Prostate gland (tissue), 2 donors: ENCODE results near the gene PPP1R12B. TPM values are rescaled to one million over a fixed set of nuclear protein-coding genes. Genes with fewer than 3 reads are reported as not detected.
"Not testable (repeated sequence)": the region's sequence is repeated elsewhere in the genome, so short reads cannot be mapped to it uniquely, and the experiment has no call there.

Experiments
- DNase-seq: peaks from one replicate; pipeline ENCODE4 v3.0.0-alpha.2; 2019; ENCODE audit warnings: low spot score
- H3K27ac ChIP-seq, 2 donors: fragments of 200-600 bp; sonication (generic); 2 replicates each; pipeline ENCODE4 v1.5.1; 2017 to 2019
- H3K27me3 ChIP-seq: fragments of 200-600 bp; sonication (generic); replicated peaks from 2 replicates; pipeline ENCODE4 v1.5.1; 2019; ENCODE audit not compliant: insufficient read depth
- H3K36me3 ChIP-seq, 2 donors: fragments of 200-600 bp; sonication (generic); 1 replicate in 1 of 2; 2 replicates in 1 of 2; pipeline versions ENCODE4 v1.5.1 to v1.8.1; 2017 to 2019
- H3K4me1 ChIP-seq: fragments of 200-600 bp; sonication (generic); replicated peaks from 2 replicates; pipeline ENCODE4 v1.5.1; 2019
- H3K4me3 ChIP-seq, 2 donors: fragments of 200-600 bp; sonication (generic); 2 replicates each; pipeline ENCODE4 v1.5.1; 2017 to 2019
- H3K9me3 ChIP-seq: fragments of 200-600 bp; sonication (generic); 2 replicates; pipeline ENCODE4 v1.5.1; 2017
- POLR2A ChIP-seq: fragments of 450-650 bp; IDR thresholded peaks from one replicate; pipeline ENCODE4 v1.6.1; 2016; ENCODE audit warnings: antibody characterized with exemption, mild to moderate bottlenecking
- POLR2AphosphoS5 ChIP-seq: sonication (generic); formaldehyde crosslinking; IDR thresholded peaks from one replicate; pipeline ENCODE4 v1.6.1; 2017; ENCODE audit warnings: antibody characterized with exemption
- WGBS: methylation state at CpG from one replicate; pipeline ENCODE4 v1.1.5; 2018; 5-methylcytosine and 5-hydroxymethylcytosine counted together
- intact Hi-C: fragments of 100-400 bp; cut with DNase I; formaldehyde crosslinking; loops from one replicate; pipeline ENCODE4 v1.14.2; 2022
- total RNA-seq, 2 donors: library from RNA; depleted of rRNA; stranded (reverse); fragments of >200 nt; gene quantifications; one replicate each; pipeline ENCODE4 v1.1.0, GENCODE V29; 2016
- TF ChIP-seq, protein P1 (sequence below), 4 experiments: fragments of 200-600 bp in 2 of 4; fragments of 450-650 bp in 2 of 4; sonication (generic) in 2 of 4; IDR thresholded peaks; 1 replicate in 3 of 4; 2 replicates in 1 of 4; pipeline ENCODE4 v1.5.1; 2016 to 2019; ENCODE audit warnings: antibody characterized with exemption in 4 of 4, mild to moderate bottlenecking in 2 of 4, moderate library complexity in 2 of 4

Gene PPP1R12B
- total RNA-seq, 2 donors from 2014 or later = 116 to 179 TPM

DNA sequence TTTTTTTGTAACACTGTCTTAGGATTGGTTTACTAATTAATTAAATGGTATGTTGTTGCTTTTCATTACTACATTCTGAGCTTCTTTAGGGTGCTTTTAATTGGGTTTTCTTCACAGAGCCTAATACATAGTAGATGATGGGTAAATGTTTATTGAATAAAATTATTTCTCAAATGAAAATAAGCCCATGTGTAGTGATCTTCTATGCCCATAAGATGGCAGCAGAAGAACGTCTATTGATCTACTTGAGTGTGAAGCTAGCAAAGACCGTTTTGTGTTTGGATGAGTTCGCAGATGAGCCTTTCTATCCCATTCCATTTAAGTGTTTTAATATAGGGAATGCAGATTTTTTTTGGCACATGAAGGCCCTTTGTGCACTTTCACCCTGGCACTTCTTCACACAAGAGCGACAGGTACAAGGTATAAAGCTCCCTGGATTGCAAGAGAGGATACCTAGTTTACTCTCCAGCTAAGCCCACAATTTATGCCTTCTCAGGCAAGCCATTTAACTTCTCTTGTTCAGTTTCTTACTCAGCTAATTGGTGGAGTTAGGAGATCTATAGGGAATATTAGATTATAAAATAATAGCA, 115.7 kb downstream of the PPP1R12B start:
- H3K36me3 ChIP-seq, H3K27me3 ChIP-seq, H3K4me1 ChIP-seq, H3K4me3 ChIP-seq, H3K9me3 ChIP-seq: not testable (repeated sequence)
- TF ChIP-seq, protein P1, sequence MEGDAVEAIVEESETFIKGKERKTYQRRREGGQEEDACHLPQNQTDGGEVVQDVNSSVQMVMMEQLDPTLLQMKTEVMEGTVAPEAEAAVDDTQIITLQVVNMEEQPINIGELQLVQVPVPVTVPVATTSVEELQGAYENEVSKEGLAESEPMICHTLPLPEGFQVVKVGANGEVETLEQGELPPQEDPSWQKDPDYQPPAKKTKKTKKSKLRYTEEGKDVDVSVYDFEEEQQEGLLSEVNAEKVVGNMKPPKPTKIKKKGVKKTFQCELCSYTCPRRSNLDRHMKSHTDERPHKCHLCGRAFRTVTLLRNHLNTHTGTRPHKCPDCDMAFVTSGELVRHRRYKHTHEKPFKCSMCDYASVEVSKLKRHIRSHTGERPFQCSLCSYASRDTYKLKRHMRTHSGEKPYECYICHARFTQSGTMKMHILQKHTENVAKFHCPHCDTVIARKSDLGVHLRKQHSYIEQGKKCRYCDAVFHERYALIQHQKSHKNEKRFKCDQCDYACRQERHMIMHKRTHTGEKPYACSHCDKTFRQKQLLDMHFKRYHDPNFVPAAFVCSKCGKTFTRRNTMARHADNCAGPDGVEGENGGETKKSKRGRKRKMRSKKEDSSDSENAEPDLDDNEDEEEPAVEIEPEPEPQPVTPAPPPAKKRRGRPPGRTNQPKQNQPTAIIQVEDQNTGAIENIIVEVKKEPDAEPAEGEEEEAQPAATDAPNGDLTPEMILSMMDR (IDR thresholded peaks at IDR 0.05) = peak in 3 of 4 experiments; percentile 46 to 79 (median 66)
- WGBS = 28% methylated on average over 4 of the region's 4 CpGs
- intact Hi-C loops = loop anchor here (5.0 kb wide), 1 partner anchor 253 kb away; no protein-coding TSS in a partner anchor
- peak; percentile 24 for DNase-seq
- H3K27ac ChIP-seq = peak overlapping the region in 1 of 2 donors; percentile 3

GRCh38 chr1:202465644-202466270, 117.3 kb downstream of the PPP1R12B start:
- DNase-seq, H3K4me1 ChIP-seq, H3K4me3 ChIP-seq, H3K27ac ChIP-seq, H3K9me3 ChIP-seq, H3K36me3 ChIP-seq, H3K27me3 ChIP-seq: not testable (repeated sequence)
- 73% methylated on average over 3 of the region's 3 CpGs for WGBS
- intact Hi-C loops = loop anchor here (5.0 kb wide), 1 partner anchor 137 kb away; no protein-coding TSS in a partner anchor

GRCh38 chr1:202466339-202466738, 117.8 kb downstream of the PPP1R12B start:
- not testable (repeated sequence) for H3K36me3 ChIP-seq, H3K9me3 ChIP-seq, DNase-seq, H3K27ac ChIP-seq, H3K4me1 ChIP-seq, H3K27me3 ChIP-seq, H3K4me3 ChIP-seq
- intact Hi-C loops = loop anchor here (5.0 kb wide), 1 partner anchor 136 kb away; no protein-coding TSS in a partner anchor

GRCh38 chr1:202467381-202467780, 118.9 kb downstream of the PPP1R12B start:
- not testable (repeated sequence) for DNase-seq, H3K27ac ChIP-seq, H3K36me3 ChIP-seq, H3K4me1 ChIP-seq, H3K9me3 ChIP-seq, H3K4me3 ChIP-seq, H3K27me3 ChIP-seq
- 100% methylated on average over 3 of the region's 3 CpGs for WGBS
- intact Hi-C loops = loop anchor here (5.0 kb wide), 1 partner anchor 135 kb away; no protein-coding TSS in a partner anchor

DNA sequence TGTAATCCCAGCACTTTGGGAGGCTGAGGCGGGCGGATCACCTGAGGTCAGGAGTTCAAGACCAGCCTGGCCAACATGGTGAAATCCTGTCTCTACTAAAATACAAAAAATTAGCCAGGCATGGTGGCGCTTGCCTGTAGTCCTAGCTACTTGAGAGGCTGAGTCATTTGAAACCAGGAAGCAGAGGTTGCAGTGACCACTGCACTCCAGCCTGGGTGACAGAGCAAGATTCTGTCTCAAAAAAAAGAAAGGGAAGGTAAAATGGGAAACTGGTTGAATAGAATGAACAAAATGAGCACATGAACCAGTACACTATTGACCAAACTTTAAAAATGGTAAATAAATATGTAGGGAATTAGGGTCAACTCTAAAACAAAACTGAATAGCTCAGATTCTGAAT, 120.2 kb downstream of the PPP1R12B start:
- intact Hi-C loops = loop anchor here (5.0 kb wide), 1 partner anchor 134 kb away; no protein-coding TSS in a partner anchor
- 96% methylated on average over 3 of the region's 3 CpGs for WGBS
- not testable (repeated sequence) for H3K9me3 ChIP-seq, H3K27ac ChIP-seq, H3K36me3 ChIP-seq, DNase-seq, H3K4me3 ChIP-seq, H3K27me3 ChIP-seq, H3K4me1 ChIP-seq

- intact Hi-C loops = loop anchor here (5.0 kb wide), 1 partner anchor 133 kb away; no protein-coding TSS in a partner anchor
- not testable (repeated sequence) for DNase-seq, H3K27ac ChIP-seq, H3K9me3 ChIP-seq, H3K36me3 ChIP-seq, H3K27me3 ChIP-seq, H3K4me3 ChIP-seq, H3K4me1 ChIP-seq
- 92% methylated on average over 1 of the region's 1 CpG for WGBS
These were observed 120.6 kb downstream of the PPP1R12B start for GRCh38 chr1:202469123-202469522.

- no peaks in the 10 kb centered on the region for H3K36me3 ChIP-seq
- no peaks in the 10 kb centered on the region for H3K27me3 ChIP-seq
- H3K4me1 ChIP-seq = no peaks in the 10 kb centered on the region
- no peak overlapping the region for H3K4me3 ChIP-seq
- 87% methylated on average over 3 of the region's 3 CpGs for WGBS
- no peaks in the 10 kb centered on the region for H3K9me3 ChIP-seq
- no peak for DNase-seq
- no peak overlapping the region for H3K27ac ChIP-seq
- TF ChIP-seq, protein P1 (IDR thresholded peaks at IDR 0.05) = no peak
- TF ChIP-seq POLR2AphosphoS5 (no peak), POLR2A (no peak)
- intact Hi-C loops = no loop called here
These were observed 122.7 kb downstream of the PPP1R12B start for GRCh38 chr1:202471246-202471645.

- H3K36me3 ChIP-seq, H3K4me3 ChIP-seq, DNase-seq, H3K4me1 ChIP-seq, intact Hi-C loops, H3K27me3 ChIP-seq, H3K9me3 ChIP-seq, H3K27ac ChIP-seq: not testable (repeated sequence)
- WGBS = 93% methylated on average over 2 of the region's 2 CpGs
These were observed 124.0 kb downstream of the PPP1R12B start for GRCh38 chr1:202472347-202473124.

DNA sequence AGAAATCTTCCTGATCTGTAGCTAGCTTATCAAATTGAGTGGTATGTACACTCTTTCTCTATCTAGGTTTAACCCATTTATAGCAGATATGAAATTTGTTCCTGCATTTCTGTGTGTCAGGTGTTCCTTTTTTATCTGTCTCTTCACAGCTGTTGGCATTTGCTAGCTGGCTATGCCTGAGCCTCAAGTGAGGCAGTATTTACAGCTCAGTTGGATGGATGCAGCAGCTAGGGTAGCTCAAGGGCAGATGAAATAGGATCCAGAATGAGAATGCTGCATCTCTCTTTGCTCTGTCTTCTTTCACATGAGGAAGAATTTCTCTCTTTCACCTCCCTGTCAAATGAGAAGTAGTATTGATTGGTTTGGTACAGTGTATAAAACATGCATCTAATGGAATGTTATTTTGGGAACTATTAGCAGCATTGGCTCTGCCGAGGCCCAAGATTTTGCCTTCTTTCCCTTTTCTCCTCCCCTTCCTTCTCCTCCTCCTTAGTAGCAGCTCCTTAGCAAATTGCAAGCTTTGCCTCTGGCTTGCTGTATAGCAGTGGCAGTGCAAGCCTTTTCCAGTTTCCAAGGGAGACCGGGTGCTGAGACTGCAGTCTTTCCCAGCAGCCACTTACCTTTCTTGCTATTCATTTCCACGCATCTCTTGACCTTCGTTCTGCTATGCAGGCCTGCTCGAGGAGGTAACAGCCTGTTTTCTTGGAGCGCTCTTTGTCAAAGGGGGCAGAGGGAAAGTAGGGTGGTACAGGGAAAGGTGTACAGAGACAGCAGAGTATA, 125.0 kb downstream of the PPP1R12B start:
- H3K9me3 ChIP-seq, H3K4me1 ChIP-seq, H3K36me3 ChIP-seq, intact Hi-C loops, H3K27me3 ChIP-seq, H3K27ac ChIP-seq, DNase-seq, H3K4me3 ChIP-seq: not testable (repeated sequence)
- WGBS = 79% methylated on average over 6 of the region's 6 CpGs
